Tibial nerve (tissue), 4 donors: ENCODE results near the gene NIT1. TPM values are rescaled to one million over a fixed set of nuclear protein-coding genes. Genes with fewer than 3 reads are reported as not detected.

Experiments used
- DNase-seq, 2 donors: peaks; one replicate each; pipeline ENCODE4 v3.0.0-alpha.2; 2019; ENCODE audit warnings: low spot score in 2 of 2
- H3K27ac ChIP-seq, 4 donors: fragments of 200-600 bp; sonication (generic) in 3 of 4; one replicate each; pipeline ENCODE4 v1.5.1; 2017 to 2019; ENCODE audit warnings: mild to moderate bottlenecking in 1 of 4
- H3K27me3 ChIP-seq, 2 donors: fragments of 200-600 bp; sonication (generic) in 1 of 2; one replicate each; pipeline versions ENCODE4 v1.5.1 to v1.6.0; 2017 to 2019
- H3K36me3 ChIP-seq, 3 donors: fragments of 200-600 bp; sonication (generic); one replicate each; pipeline ENCODE4 v1.5.1; 2018 to 2019
- H3K4me1 ChIP-seq, 4 donors: fragments of 200-600 bp; sonication (generic) in 3 of 4; one replicate each; pipeline ENCODE4 v1.5.1; 2017 to 2019
- H3K4me3 ChIP-seq, 4 donors: fragments of 200-600 bp; sonication (generic) in 3 of 4; one replicate each; pipeline ENCODE4 v1.5.1; 2017 to 2019; ENCODE audit warnings: mild to moderate bottlenecking in 1 of 4, moderate library complexity in 1 of 4
- H3K9me3 ChIP-seq, 4 donors: fragments of 200-600 bp; sonication (generic) in 3 of 4; one replicate each; pipeline ENCODE4 v1.5.1; 2017 to 2019
- EP300 ChIP-seq, 2 donors: sonication (generic); formaldehyde crosslinking; IDR thresholded peaks; one replicate each; pipeline ENCODE4 v1.6.1; 2017; ENCODE audit warnings: antibody characterized with exemption in 2 of 2, mild to moderate bottlenecking in 1 of 2
- POLR2A ChIP-seq, 2 donors: fragments of 450-650 bp; IDR thresholded peaks; one replicate each; pipeline ENCODE4 v1.6.1; 2017; ENCODE audit warnings: antibody characterized with exemption in 2 of 2, mild to moderate bottlenecking in 2 of 2, moderate library complexity in 2 of 2
- WGBS, 2 donors: methylation state at CpG; one replicate each; pipeline ENCODE4 v1.1.5; 2018; 5-methylcytosine and 5-hydroxymethylcytosine counted together
- total RNA-seq, 4 donors: library from RNA; depleted of rRNA; stranded (reverse); fragments of >200 nt; gene quantifications; one replicate each; pipeline ENCODE4 v1.1.0, GENCODE V29; 2016
- TF ChIP-seq, protein P1 (sequence below), 5 experiments: fragments of 200-600 bp in 3 of 5; fragments of 450-650 bp in 2 of 5; sonication (generic) in 3 of 5; IDR thresholded peaks; one replicate each; pipeline ENCODE4 v1.5.1; 2016 to 2019; ENCODE audit warnings: antibody characterized with exemption in 5 of 5, mild to moderate bottlenecking in 3 of 5, moderate library complexity in 2 of 5

Gene NIT1
- total RNA-seq, 4 donors from 2014 or later, result 26.4 to 43.0 (median 32.9) TPM

DNA sequence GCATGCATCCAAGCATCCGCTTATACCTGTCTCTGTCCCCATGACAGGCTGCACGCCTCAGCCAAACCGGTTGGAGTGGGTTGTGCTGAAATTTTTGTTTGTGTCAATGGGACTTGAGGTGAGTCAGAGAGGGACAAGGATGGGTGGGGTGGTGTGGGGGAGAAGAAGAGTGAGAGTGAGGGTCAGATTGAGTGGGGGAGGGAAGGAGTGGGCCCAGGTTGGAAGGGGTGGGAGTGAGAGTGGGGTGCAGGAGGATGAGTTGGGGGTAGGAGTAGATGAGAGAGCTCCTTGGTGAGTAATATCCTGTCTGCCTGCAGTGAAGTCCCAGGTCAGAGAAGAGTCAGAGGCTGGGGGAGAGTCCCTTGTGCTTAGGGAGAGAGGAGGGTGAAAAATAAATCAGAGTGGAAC, 25.3 kb upstream of the NIT1 start:
- WGBS, 2 donors, result 88 to 91% methylated on average over 3 of the region's 3 CpGs
- Histone ChIP-seq H3K36me3 (no peaks in the 10 kb centered on the region), H3K4me3 (no peak overlapping the region), H3K27me3 (no peaks in the 10 kb centered on the region), H3K27ac (no peak overlapping the region), H3K9me3 (no peaks in the 10 kb centered on the region), H3K4me1 (peaks cover 0 to 12% (median 4%) of the 10 kb centered on the region in 4 donors)
- no peak for TF ChIP-seq EP300 (IDR thresholded peaks at IDR 0.05)
- TF ChIP-seq, protein P1, sequence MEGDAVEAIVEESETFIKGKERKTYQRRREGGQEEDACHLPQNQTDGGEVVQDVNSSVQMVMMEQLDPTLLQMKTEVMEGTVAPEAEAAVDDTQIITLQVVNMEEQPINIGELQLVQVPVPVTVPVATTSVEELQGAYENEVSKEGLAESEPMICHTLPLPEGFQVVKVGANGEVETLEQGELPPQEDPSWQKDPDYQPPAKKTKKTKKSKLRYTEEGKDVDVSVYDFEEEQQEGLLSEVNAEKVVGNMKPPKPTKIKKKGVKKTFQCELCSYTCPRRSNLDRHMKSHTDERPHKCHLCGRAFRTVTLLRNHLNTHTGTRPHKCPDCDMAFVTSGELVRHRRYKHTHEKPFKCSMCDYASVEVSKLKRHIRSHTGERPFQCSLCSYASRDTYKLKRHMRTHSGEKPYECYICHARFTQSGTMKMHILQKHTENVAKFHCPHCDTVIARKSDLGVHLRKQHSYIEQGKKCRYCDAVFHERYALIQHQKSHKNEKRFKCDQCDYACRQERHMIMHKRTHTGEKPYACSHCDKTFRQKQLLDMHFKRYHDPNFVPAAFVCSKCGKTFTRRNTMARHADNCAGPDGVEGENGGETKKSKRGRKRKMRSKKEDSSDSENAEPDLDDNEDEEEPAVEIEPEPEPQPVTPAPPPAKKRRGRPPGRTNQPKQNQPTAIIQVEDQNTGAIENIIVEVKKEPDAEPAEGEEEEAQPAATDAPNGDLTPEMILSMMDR (IDR thresholded peaks at IDR 0.05), result no peak
- TF ChIP-seq POLR2A (IDR thresholded peaks at IDR 0.05), result no peak
- no peak for DNase-seq

DNA sequence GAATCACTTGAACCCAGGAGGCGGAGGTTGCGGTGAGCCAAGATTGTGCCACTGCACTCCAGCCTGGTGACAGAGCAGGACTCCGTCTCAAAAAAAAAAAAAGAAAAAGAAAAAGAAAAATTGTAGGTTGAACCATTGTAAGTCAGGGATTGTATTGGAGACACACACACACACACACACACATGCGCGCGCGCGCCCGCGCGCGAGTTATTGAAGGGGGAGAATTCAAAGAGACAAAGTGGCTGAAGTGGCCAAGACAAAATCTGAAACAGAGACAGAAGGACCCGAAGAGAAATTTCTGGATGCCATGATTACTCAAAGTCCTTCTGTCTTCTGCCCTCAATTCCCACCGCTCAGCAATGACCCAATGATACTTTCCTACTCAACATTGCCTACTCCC, 23.4 kb upstream of the NIT1 start:
- Histone ChIP-seq H3K4me1 (peaks cover 0 to 26% (median 8%) of the 10 kb centered on the region in 4 donors), H3K9me3 (no peaks in the 10 kb centered on the region), H3K4me3 (no peak overlapping the region), H3K27ac (no peak overlapping the region), H3K36me3 (peaks cover 0 to 5% (median 0%) of the 10 kb centered on the region in 3 donors), H3K27me3 (no peaks in the 10 kb centered on the region)
- TF ChIP-seq EP300 (IDR thresholded peaks at IDR 0.05) (no peak), POLR2A (IDR thresholded peaks at IDR 0.05) (no peak)
- TF ChIP-seq, protein P1 (IDR thresholded peaks at IDR 0.05), result no peak
- WGBS, 2 donors, result 94% methylated on average over 14 of the region's 14 CpGs
- no peak for DNase-seq

DNA sequence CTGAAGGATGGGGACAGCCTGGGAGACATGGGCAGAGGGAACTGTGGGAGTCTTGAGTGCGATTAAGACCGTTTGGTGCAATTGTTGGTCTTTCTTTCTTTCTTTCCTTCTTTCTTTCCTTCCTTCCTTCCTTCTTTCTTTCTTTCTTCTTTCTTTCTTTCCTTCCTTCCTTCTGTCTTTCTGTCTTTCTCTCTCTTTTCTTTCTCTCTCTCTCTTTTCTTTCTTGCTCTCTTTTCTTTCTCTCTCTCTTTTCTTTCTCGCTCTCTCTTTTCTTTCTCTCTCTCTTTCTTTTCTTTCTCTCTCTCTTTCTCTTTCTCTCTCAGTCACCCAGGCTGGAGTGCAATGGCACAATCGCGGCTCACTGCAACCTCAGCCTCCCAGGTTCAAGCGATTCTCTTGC, 22.7 kb upstream of the NIT1 start:
- Histone ChIP-seq H3K4me1 (peaks cover 0 to 31% (median 8%) of the 10 kb centered on the region in 4 donors), H3K27ac (no peak overlapping the region), H3K4me3 (no peak overlapping the region), H3K27me3 (no peaks in the 10 kb centered on the region), H3K9me3 (no peaks in the 10 kb centered on the region), H3K36me3 (peaks cover 0 to 13% (median 0%) of the 10 kb centered on the region in 3 donors)
- WGBS, 2 donors, result 87 to 88% methylated on average over 6 of the region's 6 CpGs
- no peak for DNase-seq
- TF ChIP-seq EP300 (IDR thresholded peaks at IDR 0.05) (no peak), POLR2A (IDR thresholded peaks at IDR 0.05) (no peak)
- TF ChIP-seq, protein P1 (IDR thresholded peaks at IDR 0.05), result no peak

DNA sequence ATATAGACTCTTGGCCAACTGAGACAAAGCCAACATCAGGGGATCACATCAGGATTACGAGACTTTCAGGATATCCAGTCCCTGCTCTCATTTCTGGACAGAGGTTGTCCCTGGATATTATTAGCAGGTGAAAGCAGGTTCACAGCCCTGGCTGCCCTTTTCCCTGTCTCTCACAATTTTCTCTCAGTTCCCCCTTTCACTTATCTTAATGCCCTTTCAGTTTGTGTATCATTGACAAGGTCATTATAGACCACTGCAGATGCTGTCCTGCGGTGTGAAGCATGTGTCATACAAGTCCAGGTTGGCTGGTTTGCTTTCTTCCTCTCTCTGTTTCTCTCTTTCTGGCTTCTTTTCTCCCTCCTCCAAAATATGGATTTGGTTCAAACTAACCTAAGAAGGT, 21.9 kb upstream of the NIT1 start:
- Histone ChIP-seq H3K4me3 (no peak overlapping the region), H3K9me3 (no peaks in the 10 kb centered on the region), H3K27ac (peak overlapping the region in 1 of 4 donors; percentile 9), H3K4me1 (peaks cover 0 to 33% (median 10%) of the 10 kb centered on the region in 4 donors), H3K36me3 (peaks cover 0 to 20% (median 0%) of the 10 kb centered on the region in 3 donors), H3K27me3 (no peaks in the 10 kb centered on the region)
- DNase-seq, result no peak
- TF ChIP-seq EP300 (IDR thresholded peaks at IDR 0.05) (no peak), POLR2A (IDR thresholded peaks at IDR 0.05) (no peak)
- TF ChIP-seq, protein P1 (IDR thresholded peaks at IDR 0.05), result no peak
- WGBS, 2 donors, result 89 to 90% methylated on average over 2 of the region's 2 CpGs

DNA sequence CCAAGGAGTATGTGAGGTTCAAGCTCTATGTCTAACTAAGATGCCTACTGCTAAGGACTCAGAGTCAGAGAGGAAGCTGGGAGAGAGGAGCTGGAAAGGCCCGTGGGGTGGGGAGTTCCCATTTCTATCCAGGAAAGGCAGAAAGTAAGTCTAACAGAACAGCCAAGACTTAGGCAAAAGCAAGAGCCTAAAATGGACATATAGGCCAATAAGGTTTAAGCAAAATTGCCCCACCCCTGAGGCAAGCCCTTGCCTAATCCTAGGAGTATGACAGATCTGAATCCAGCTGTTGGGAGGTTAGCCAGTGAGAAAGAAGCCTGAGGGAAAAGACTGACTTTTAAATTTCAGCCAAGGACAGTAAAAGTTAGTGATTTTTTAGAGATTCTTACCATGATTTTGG, 21.4 kb upstream of the NIT1 start:
- peaks cover 0 to 26% (median 0%) of the 10 kb centered on the region in 3 donors for H3K36me3 ChIP-seq
- no peaks in the 10 kb centered on the region for H3K9me3 ChIP-seq
- H3K4me1 ChIP-seq, result peaks cover 0 to 33% (median 10%) of the 10 kb centered on the region in 4 donors
- H3K27ac ChIP-seq, result peak overlapping the region in 1 of 4 donors; percentile 9
- no peak overlapping the region for H3K4me3 ChIP-seq
- peak in 1 of 2 donors; percentile 58 for TF ChIP-seq EP300 (IDR thresholded peaks at IDR 0.05)
- TF ChIP-seq, protein P1 (IDR thresholded peaks at IDR 0.05), result no peak
- peak; percentile 30 to 72 for DNase-seq
- no peaks in the 10 kb centered on the region for H3K27me3 ChIP-seq
- 28 to 31% methylated on average over 1 of the region's 1 CpG for WGBS, 2 donors
